ENCODE measurements around the gene SART1.

GRCh38 chr11:65967329-65967934 lies 5.9 kb downstream of the SART1 start:
- no peak for TF ChIP-seq CTCF (IDR thresholded peaks at IDR 0.05)
- TF ChIP-seq POLR2A (IDR thresholded peaks at IDR 0.05) = no peak

Data from adrenal gland (tissue), 5 donors.